Coronary artery (tissue), 2 donors: Measurements from ENCODE around the gene FES.
"Not testable (repeated sequence)": the region's sequence is repeated elsewhere in the genome, so short reads cannot be mapped to it uniquely, and the experiment has no call there.

Experiments
- DNase-seq: peaks from one replicate; pipeline ENCODE4 v3.0.0-alpha.2; 2017; ENCODE audit warnings: low spot score
- H3K27ac ChIP-seq, 2 donors: fragments of 200-600 bp; sonication (generic); one replicate each; pipeline ENCODE4 v1.5.1; 2016 to 2019
- H3K4me3 ChIP-seq: fragments of 200-600 bp; sonication (generic); 2 replicates; pipeline ENCODE4 v1.5.1; 2016; ENCODE audit warnings: mild to moderate bottlenecking, moderate library complexity
- CTCF ChIP-seq: fragments of 200-600 bp; sonication (generic); IDR thresholded peaks from one replicate; pipeline ENCODE4 v1.5.1; 2019; ENCODE audit warnings: antibody characterized with exemption

Gene FES

DNA sequence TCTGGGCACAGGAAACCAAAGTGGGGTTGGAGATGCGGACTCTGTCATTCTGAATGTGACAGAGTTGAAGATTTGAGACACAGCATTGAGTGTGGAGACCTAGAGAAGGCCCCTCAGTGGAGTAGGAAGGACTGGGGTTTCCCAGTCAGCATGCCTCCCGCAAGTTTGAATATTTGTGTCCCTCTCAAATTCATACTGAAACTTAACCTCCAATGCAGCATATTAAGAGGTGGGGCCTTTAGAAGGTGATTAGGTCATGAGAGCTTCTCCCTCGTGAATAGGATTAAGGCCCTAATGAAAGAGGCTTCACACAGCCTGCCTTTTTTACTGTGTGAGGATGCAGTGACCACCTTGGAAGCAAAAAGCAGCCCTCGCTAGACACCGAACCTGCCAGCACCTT lies 40.1 kb downstream of the FES start:
- TF ChIP-seq CTCF, result no peak
- no peak overlapping the region for H3K4me3 ChIP-seq
- H3K27ac ChIP-seq, result no peak overlapping the region
- DNase-seq, result no peak

- not testable (repeated sequence) for H3K27ac ChIP-seq, H3K4me3 ChIP-seq, DNase-seq
These were observed 42.5 kb downstream of the FES start for GRCh38 chr15:90926766-90927165.

DNA sequence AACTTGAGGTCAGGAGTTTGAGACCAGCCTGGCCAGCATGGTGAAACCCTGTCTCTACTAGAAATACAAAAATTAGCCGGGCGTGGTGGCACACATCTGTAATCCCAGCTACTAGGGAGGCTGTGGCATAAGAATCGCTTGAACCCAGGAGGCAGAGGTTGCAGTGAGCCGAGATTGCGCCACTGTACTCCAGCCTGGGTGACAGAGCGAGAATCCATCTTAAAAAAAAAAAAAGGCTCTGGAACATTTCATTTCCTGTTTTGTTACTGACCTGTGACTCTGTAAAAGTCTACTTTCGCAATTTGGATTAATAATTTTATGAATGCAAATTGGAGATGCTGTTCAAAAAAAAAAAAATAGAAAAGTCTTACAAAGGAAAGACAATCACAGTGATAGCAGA lies 43.8 kb downstream of the FES start:
- DNase-seq, H3K27ac ChIP-seq, H3K4me3 ChIP-seq: not testable (repeated sequence)

- TF ChIP-seq CTCF, result no peak
- Histone ChIP-seq H3K27ac (peak overlapping the region; percentile 84 to 96), H3K4me3 (peak overlapping the region; percentile 97)
- DNase-seq, result no peak
These were observed 45.1 kb downstream of the FES start for GRCh38 chr15:90929246-90930019.

DNA sequence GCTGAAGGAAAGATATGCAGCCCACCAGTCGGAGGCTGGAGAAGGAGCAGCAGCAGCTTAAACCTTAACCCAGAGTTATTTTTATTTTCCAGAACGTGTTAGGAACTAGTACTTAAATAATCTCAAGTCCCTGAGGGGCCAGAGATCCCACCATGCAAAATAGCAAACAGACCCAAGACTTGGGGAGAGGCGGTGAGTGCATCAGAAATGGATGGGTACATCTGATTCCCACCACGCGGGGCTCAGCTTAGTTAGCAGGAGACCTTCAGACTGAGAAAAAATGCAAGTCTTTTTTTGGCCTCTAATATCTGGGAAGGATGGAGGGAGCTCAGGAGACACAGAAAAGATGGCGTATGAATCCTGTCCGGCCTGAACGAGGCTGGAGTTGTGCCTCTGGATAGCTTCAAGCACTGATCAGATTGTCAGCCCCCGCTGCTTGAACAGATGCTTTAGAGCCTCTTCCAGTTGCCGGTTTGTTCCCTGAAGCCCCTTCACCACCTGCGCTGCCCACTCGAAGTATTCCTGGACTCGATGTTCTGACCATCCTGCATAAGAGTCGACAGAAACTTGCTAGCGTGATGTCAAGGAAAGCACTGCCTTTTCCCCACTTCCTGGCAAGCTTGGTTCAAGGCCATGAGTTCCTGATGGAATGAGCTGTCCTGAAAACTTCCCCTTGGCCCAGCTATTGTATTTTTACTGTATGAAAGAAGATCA lies 46.7 kb downstream of the FES start:
- TF ChIP-seq CTCF, result no peak
- Histone ChIP-seq H3K27ac (peak overlapping the region; percentile 84 to 96), H3K4me3 (peak overlapping the region; percentile 97)
- no peak for DNase-seq

- TF ChIP-seq CTCF, result no peak
These were observed 47.2 kb downstream of the FES start for GRCh38 chr15:90931575-90931827.

GRCh38 chr15:90931828-90932659 lies 47.7 kb downstream of the FES start, which contains the start of gene HDDC3:
Gene HDDC3 (minus strand): TSS chr15:90932549. CDS start chr15:90932540, 9 bp downstream.
- DNase-seq, result peak; percentile 89
- peak; percentile 85 for TF ChIP-seq CTCF
- Histone ChIP-seq H3K4me3 (peak within 1 kb of the TSS; percentile 97), H3K27ac (peak within 1 kb of the TSS; percentile 59 to 96)

More at GRCh38 chr15:90931575-90931827, 47.2 kb downstream of the FES start:
- DNase-seq, result no peak
- Histone ChIP-seq H3K4me3 (peak overlapping the region; percentile 97), H3K27ac (peak overlapping the region; percentile 59 to 96)
